Sigmoid colon (tissue), 4 donors: ENCODE results near the gene GRHL1.

Experiments used
- POLR2A ChIP-seq, 2 donors: fragments of 450-650 bp; IDR thresholded peaks; one replicate each; pipeline ENCODE4 v1.6.1; 2016; ENCODE audit warnings: antibody characterized with exemption in 2 of 2, mild to moderate bottlenecking in 2 of 2, moderate library complexity in 2 of 2
- POLR2AphosphoS5 ChIP-seq, 4 donors: sonication (generic); formaldehyde crosslinking; IDR thresholded peaks; one replicate each; pipeline ENCODE4 v1.6.1; 2017; ENCODE audit warnings: antibody characterized with exemption in 4 of 4
- TF ChIP-seq, protein P1 (sequence below), 4 experiments: fragments of 450-650 bp in 3 of 4; fragments of 200-600 bp in 1 of 4; IDR thresholded peaks; one replicate each; pipeline ENCODE4 v1.5.1; 2016 to 2019; ENCODE audit warnings: antibody characterized with exemption in 4 of 4, mild to moderate bottlenecking in 3 of 4, moderate library complexity in 2 of 4

DNA sequence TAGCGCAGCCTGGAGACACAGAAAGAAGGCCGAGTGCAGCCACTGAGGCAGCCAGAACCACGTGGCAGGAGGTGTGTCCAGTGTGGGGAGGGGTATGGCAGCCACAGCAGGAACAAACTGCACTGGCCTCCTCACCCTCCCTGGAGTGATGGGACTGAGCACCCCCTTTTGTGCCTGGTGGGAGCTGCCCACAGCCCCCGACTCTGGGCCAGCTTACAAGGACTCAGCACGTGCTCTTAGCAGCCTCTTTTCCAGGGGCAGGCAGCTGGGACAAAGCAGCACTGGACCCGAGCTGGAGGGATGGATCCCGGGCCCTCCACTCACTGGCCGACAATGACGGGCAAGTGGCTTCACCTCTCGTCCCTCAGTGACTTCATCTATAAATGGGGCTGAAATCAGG lies 86.6 kb downstream of the GRHL1 start:
- TF ChIP-seq, protein P1, sequence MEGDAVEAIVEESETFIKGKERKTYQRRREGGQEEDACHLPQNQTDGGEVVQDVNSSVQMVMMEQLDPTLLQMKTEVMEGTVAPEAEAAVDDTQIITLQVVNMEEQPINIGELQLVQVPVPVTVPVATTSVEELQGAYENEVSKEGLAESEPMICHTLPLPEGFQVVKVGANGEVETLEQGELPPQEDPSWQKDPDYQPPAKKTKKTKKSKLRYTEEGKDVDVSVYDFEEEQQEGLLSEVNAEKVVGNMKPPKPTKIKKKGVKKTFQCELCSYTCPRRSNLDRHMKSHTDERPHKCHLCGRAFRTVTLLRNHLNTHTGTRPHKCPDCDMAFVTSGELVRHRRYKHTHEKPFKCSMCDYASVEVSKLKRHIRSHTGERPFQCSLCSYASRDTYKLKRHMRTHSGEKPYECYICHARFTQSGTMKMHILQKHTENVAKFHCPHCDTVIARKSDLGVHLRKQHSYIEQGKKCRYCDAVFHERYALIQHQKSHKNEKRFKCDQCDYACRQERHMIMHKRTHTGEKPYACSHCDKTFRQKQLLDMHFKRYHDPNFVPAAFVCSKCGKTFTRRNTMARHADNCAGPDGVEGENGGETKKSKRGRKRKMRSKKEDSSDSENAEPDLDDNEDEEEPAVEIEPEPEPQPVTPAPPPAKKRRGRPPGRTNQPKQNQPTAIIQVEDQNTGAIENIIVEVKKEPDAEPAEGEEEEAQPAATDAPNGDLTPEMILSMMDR (IDR thresholded peaks at IDR 0.05) = no peak
- TF ChIP-seq POLR2AphosphoS5 (IDR thresholded peaks at IDR 0.05) = no peak
- no peak for TF ChIP-seq POLR2A (IDR thresholded peaks at IDR 0.05)
